Activated T-helper 9 cell treated with anti-CD3 and anti-CD28 coated beads, Interleukin-2, amount 50 U/mL, for 16 hours (primary cell): ENCODE data around the gene EVX1.

ENCODE experiments used
- DNase-seq: peaks from one replicate; pipeline ENCODE4 v3.0.0-alpha.2; 2020; ENCODE audit warnings: low read depth

Gene EVX1

DNA sequence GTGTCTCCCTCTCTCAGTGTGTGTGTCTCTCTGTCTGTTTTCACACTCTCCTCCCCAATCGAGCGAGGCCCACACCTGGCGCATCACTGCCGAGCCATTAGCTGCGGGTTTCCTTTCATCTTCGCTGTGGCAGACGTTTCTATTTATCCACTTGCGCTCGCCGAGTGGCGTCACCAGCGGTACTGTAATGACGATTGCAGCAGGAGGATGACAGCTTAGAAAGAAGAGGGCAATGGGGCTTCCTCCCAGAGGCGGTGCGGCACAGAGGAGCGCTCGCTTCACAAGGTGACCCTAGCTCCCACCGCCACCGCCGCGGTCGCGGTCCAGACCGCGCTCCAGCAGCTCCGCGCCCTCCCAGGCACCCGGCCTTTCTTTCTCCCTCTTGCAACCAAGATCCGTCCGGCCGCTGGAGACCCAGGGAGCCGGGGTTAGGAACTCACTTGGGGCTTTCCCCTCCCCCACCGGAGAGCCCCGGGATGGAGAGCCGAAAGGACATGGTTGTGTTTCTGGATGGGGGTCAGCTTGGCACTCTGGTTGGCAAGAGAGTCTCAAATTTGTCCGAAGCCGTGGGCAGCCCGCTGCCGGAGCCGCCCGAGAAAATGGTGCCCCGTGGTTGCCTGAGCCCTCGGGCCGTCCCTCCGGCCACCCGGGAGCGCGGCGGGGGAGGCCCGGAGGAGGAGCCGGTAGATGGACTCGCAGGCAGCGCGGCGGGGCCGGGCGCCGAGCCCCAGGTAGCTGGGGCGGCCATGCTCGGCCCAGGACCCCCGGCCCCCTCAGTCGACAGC lies at the start of gene EVX1:
TSS of gene EVX1 (plus strand) at position 248 of the 785 bp plus-strand sequence. CDS start at position 477, 229 bp downstream.
- no peak for DNase-seq

DNA sequence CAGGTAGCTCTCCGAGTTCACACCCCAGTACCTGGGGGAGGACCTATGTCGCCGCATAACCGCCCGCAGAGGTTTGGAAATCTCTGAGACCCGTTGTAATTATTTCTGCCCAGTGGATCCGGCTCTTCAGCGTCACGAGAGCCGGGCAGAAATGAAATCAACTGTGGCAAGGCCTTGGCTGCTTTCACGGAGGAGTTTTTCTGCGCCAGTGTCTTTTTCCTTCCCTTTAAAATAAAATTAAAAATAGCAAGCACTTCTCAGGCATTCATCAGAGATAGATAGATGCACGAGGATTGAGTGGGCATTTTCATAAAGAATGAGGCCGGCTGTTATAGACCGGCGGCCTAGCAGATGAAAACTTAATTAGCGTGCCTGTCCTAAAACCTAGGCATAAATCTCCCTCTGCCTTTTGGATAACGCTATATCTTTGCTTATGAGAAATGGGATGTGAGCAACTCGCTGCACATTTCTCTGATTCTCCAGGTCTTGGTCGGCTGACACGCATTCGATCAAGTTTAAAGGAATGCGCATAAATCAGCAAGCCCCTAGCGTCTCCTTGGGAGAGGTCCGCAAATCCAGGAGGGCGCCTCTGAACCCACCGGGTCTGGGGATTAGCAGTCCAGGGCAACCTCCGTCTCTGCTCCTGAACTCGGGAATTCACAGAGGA lies 49.1 kb upstream of the EVX1 start:
- DNase-seq, result no peak

DNA sequence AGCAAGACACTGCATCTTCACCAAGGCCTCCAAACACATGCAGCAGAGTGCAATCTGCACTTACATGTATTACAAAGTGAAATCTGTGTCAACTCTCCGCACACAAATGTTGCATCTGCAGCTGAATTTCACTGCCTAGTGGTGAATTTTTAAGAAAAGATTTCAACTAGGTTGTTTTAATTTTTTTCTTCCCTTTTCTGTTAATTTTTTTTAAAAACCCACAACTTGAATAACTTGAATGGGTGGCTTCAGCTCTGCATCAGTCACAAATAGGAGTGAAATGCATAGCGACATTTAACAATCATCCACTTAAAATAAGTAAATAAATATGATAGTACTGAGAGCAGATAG lies 48.6 kb upstream of the EVX1 start:
- DNase-seq, result no peak

DNA sequence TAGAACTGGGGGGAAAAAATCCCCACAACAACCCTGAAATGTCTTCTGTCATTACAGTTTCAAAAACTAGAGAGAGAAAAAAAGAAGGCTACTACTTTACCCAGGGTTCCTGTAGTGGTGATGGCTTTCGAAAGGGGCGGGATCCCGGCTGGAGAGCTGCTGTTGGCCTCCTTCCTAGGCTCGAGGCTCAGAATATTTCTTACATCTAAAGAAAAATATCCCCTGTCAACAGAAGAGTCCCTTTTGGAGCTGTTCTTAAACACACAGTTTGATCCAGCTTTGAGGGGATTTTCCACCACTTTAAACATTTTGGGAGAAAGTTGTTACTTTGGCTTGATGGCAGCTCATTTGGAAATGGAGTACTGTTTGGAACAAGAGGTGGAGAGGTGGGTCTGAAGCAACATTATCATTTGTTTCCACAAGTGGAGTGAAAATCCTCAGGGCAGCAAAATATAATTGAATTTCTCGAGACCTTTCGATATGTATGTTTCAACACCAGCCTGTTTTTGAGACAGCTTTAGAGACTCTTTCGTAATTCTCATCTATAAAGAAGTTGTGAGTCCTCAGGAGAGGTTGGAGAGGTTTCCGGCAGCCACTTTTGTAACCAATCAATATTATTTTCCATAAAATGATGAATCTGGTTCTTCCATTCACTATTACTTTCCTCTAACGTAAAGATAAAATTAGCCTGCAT lies 47.8 kb upstream of the EVX1 start:
- no peak for DNase-seq

DNA sequence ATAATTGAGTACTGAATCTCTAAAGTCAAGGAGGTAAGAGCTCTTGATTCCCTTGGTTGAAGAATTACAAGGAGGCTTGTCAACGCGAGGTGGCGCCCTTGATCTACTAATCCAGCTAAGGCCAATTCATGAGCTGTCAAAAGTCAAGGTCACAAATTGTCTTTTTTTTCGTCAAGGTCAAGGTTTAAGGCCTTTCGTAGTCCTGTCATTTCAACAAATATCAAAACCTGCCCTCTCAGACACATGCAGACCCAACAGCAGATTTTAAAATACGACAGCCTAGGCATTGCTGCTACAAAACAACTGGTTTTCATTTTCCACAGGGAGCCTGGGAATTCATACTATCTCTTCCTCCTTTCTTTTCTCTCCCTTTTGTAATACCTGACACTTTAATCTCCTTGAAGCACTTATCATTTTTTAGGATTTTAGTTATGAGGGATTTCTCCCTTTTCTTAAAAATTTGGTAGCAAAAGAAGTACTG lies 46.3 kb upstream of the EVX1 start:
- DNase-seq, result peak; percentile 71

DNA sequence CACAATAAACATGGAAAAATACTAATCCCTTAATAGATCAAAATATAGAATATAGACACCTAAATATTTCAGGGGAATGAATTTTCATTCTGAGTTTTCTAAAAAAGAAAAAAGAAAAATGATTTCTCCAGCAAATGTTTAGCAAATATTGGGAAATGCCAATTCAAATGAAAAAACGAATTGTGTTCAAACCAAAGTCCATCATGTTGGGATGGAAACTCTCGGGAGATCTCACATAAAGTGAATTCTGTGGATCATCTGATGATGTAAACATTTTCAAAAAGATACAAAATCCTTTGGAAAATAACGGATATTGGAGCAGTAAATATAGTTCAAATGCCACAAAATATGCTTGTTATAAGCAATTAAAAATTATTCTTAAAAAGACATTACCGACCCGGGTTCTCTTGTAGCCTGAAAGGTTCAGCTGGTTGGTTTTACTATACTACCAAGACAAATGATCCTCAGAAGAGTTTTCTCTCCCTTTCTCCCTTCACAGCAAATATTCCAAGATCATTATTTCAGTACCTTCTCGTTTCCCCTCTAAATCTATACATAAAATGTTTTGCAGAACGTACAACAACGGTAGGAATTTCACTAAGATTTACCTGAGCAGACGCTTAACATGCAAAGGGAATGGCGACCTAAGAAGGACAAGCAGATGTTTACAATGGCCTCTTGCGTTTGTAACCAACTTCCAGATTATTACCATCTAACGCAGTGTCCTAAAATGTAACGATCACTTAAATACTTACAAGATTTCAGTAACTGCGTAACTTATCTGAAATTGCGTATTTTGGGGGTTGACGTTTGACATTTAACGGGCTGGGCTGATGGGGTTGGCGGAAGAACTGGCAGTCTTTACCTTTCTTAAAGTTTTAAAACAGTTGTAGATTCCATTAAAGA lies 45.2 kb upstream of the EVX1 start:
- DNase-seq, result no peak

DNA sequence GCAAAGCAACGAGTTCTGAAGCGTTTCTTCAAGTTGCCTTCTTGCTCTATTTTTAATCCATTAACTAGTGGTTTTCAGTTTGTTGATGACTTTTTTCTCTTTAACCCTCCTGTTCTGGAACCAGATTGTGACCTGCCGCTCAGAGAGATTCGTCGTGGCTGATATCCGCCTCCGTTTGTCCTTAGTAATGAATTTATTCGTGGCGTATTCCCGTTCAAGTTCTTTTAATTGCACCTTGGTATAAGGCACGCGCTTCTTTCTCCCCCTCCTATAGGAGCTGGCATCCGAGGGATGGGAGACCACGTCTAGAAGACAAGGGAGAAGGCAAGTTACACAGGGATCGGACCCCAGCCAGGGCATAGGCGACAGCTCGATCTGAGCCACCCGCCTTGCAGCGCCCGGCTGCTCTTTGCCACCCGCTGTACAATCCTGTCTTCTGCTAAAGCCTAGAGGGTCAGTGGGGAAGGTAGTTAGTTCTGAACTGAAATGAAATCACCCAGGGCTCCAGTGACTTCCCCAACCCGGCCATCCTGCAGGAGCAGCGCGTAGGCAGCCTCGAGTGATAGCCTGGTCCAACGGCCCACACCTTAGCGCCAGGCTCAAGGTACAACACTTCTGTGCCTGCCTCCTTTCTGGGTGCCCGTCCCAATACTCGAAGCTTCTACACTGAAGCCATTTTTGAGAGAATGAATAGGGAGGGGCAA lies 44.3 kb upstream of the EVX1 start:
- DNase-seq, result no peak

DNA sequence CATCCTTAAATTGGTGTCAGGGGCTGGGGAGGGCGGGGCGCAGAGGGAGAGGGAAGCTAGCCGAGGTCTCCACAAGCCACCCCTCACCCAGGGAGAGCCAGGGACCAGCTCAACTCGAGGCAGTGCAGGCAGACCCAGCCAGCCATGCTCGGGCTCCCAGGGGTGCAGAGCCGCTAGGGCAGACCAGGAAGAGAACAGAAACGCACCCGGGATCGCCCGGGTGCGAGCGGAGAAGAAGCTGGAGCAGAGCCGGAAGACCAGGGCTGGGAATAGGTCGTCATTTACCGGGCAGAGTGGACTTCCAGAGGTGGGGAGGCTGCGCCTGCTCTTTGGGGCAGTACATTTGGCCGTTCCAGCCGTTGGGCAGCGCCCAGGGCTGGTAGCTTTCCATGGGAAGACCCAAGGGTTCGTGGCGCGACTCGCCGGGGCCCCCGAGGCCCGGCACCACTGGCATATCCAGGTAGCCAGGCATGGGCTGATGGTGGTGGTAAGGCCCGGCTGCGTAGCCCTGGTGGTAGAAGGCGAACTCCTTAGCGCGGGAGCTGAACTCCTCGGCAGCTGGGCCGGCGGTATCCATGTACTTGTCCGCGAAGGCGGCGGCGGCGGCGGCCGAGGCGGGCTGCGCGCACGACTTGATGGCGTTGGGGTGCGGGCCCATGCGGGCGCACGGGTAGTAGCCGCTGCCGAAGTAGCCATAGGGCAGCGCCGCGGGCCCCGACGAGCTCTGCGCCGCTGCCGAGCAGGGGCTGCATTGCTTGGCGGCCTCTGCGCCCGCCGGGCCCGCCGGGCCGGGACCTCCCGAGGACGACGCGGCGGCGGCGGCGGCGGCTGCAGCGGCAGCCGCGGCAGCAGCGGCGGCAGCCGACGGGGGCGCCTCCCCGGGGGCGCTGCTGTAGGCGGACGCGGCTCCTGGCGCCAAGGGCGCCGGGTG lies 43.5 kb upstream of the EVX1 start:
- no peak for DNase-seq

DNA sequence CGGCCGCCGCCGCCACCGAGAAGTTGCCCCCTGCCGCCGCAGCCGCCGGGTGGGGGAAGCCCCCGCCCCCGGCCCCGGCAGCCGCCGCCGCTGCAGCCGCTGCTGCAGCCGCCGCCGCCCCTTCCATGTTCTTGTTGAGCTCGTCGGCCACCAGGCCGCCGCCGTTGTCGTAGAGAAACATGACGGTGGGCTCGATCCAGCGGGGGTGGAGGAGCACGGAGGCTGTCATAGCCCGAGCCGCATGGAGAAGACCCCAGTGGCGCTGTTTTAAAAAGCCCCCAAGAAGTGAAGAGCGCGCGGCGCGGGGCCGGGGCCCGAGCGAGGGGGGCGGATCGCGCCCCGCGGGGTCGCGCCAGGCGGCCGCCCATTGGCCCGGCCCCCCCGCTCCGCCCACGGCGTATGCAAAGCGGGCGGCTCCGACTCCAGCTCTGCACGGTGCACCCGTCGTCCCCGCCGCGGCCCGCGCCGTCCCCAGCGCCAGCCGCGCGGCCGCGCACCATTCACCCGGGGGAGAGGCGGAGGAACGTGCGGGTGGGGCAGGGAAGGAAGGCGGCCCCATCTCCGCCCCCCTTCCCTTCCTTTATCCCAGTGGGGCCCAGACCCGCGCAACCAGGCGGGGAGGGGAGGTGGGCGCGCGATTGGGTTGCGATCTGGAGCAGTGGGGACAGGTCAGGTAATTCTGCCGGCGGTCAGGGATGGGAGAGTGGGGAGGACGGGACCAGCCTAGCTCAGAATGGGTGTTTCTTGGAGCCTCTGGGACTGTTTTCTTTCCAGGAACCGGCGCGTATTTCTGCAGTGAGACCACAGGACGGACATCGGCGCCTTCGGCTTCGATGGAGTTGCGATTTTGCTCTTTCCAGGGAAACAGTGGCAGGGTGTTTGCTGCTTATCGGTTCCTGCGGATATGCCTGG lies 42.5 kb upstream of the EVX1 start, which contains the start of gene HOXA13:
TSS of gene HOXA13 (minus strand) at position 243 of the 912 bp plus-strand sequence. CDS start at position 229, 14 bp downstream.
- DNase-seq, result no peak

DNA sequence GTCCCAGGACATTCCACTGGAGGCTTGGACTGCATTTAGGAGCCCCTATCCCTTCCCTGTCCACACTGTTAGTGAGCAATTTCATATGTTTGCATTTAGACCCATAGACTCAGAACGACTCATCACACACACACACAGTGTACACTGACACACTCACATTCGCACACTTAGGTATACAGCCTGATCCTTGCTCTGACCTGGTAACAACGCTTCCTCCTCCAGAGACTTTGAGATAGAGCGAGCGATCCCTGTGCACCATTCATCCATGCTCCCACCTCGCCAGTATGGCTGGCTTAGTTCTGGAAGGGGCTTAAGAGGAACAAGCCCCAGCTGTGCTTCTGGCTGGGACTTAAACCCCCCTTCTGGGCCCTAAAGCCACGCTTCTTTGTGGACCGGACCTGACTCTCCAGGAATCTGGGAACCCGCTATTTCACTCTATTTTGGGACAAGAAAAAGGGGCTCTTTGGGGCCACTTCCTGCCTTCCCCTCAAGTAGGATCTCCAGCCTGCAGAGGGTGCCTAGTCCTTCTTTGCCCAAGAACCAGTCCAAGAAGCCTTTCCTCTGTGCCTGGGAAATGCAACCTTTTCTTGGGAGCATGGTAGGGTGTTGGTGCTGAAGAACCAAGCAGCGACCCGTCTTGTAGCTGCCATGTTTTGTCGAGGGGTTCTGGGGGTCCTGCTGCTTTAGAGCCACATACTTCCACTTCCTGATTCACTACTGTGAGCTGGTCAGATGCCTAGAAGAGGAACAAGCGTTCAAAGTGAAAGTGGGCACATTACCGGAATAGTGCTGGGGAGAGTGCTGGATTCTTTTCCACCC lies 41.6 kb upstream of the EVX1 start:
- DNase-seq, result no peak

DNA sequence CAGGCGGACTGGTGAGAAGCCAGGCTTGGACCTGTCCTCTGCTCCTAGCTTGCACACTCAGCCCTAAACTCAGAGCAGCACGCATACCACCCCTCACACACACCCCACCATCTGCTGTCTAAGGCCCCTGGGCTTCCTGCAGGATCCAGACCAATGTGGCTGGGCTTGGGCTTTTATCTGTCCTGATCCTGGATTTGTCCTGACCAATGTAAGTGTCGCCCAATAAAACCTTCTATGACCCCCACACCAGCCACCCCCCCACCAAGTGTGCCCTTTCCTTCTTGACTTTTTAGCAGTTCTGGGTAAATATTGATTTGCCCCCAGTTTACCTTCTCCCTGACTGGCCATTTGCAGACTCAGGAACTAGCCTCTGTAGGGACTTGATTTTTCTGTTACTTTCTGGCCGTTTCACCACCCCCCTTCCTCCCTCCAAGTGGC lies 41.0 kb upstream of the EVX1 start:
- no peak for DNase-seq

DNA sequence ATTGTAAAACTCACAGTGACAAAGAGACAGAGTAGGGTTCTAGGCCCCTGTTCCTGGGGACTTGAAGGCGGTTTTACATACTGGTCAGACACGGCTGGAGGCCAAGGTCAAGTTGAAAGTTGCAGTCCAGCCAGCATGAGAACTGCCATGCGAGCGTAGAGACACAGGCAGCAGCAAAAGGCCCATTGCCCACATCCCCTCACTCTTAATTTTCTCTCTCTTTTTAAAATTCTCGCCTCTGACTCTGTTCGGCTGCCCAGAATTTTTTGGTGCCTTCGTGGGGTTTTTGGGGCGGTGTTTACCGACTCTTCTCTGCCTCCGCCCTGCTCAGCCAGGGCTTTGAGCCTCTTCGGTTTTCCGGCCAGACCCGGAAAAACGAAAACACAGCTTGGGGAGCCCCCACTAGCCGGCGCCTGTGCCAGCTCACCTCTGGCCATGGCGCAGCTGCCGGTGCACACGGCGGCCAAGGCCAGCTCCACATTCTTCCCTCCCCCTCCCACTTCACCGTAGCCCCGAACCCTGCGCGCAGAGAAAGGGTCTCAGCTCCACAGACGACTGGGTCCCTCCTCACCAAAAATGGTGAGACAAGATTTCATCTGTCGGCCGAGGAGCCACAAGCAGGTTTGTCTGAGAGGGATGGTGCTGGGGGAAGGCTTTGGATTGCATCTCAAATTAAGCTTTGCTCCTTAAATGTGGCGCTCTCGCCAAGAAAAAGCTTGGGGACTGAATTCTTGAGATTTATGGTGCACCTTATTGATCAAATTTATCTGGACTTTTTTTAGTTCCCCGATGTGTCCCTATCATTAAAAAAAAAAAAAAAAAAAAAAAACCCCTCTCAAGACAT lies 40.4 kb upstream of the EVX1 start:
- no peak for DNase-seq

DNA sequence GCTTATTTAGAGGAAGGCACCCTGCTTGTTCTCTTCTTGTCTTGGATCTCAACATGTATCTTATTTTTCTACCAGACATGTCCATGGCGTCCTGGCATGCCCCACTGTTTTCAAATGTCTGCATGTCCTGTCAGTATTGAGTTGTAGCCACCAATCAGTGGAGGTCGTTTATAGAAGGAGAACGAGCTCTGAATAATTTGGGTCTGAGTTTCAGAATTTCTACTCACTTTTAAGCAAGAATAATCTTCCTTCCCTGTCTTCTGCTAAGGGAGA lies 39.8 kb upstream of the EVX1 start:
- DNase-seq, result no peak

DNA sequence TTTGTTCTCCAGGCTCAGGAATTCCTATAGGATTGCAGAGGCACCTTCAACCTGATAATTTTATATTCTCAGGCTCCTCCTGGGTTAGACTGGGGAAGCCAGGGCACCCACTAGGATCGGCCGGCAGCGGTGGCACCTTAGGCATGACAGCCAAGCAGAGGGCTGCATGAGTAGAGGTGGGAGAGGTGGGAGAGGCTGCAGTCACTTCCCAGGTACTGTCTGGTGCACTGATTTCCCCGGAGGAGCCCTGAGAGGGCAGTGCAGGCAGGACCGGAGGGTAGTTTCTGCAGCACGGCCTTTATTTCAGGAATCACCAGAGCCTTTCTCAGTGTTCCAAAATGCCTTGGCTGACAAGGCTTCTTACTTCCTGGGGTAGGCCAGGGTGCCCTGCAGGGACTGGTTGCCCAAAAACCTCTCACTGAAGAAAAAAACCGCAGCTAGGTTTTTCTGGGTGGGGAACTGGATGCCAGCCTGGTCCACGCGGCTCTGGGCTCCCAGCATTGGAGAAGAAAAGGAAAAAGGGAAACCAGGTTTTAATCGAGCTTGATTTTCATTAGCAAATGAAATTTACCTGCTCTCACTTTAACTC lies 39.1 kb upstream of the EVX1 start:
- no peak for DNase-seq

DNA sequence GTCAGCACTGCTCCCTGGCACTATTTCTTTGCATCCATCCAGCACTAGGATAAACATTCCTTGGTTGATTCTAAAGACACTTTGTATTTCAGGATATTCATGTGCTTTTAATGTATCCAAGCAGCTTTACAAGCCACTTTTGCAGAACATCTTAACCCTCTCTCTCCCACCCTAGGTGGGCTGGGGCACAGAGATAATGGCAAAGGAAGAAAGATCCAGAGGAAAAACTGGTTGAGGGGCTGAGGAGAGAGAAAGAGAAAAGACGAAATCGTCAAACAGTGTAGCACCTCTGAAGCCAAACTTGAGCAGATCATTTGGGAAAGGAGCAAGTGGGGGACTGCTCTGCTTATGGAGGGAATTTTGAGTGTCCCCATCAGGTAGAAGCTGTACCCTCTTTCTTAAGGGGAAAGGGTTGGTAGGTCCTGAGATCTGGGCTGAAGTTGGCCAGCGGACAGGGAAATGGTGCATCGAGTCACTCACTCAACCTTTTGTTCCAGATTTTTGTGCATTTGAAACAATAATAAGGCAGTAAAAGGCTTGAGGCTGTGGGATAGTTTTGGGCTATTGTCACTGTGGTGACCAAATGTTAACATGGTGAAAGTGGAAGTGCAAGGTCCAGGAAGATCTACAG lies 38.5 kb upstream of the EVX1 start:
- DNase-seq, result no peak

DNA sequence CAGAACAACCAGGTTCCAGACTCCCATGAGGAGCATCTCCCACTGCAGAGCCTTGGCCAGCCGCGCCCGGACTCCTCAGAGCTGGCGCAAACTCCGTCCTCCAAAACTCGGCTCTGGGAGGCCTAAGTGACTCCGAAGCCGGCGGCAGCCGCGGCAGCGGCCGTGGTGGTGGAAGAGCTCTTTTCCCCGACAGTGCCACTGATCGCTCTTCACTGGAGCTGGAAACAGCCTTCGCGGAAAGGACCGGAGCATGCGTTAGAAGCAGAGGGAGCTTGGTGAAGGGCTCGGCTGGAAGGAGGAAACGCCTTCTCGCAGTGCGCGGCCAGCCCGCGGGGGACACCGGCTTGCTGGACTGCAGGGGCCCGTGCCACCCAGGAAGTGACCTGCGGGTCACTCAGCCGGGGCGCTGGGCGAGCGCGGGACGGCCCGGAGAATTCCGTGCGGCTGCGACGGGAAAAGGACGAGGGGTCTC lies 37.7 kb upstream of the EVX1 start:
- no peak for DNase-seq
